H1 (cell line): ENCODE data around the gene HPD. TPM values are rescaled to one million over a fixed set of nuclear protein-coding genes. Genes with fewer than 3 reads are reported as not detected.

ENCODE experiments used
- CTCF ChIA-PET: fragments of 300-600 bp; sonication (Branson Sonifier 250); formaldehyde crosslinking; loops from one replicate; lab custom pipeline; 2021; ENCODE audit not compliant: partially characterized antibody; lab: Charles Lee
- POLR2A ChIA-PET: fragments of 300-600 bp; sonication (Branson Sonifier 250); formaldehyde crosslinking; loops from one replicate; lab custom pipeline; 2021; ENCODE audit warnings: inconsistent platforms; ENCODE audit not compliant: partially characterized antibody; lab: Charles Lee
- DNase-seq, 2 experiments: peaks; one replicate each; pipeline versions ENCODE4 v3.0.0 to v3.0.0-alpha.2; 2010 to 2022; ENCODE audit warnings: low spot score in 2 of 2, low read depth in 1 of 2, mixed read lengths in 1 of 2
- FAIRE-seq: peaks from 2 replicates; lab custom pipeline; 2011; peaks lifted over from hg19 to GRCh38; lab: Jason Lieb, UNC
- H2AFZ ChIP-seq: 2 replicates; pipeline ENCODE4 v1.8.1; 2012; ENCODE audit warnings: low read length, inconsistent platforms
- H2AK5ac ChIP-seq: 2 replicates; pipeline ENCODE4 v1.6.1; 2013; ENCODE audit warnings: low read depth, low read length
- H2BK120ac ChIP-seq: replicated peaks from 2 replicates; pipeline ENCODE3; 2013; ENCODE audit warnings: low read depth, low read length, inconsistent platforms
- H2BK12ac ChIP-seq: 2 replicates; pipeline ENCODE4 v1.6.1; 2013; ENCODE audit warnings: low read depth, low read length
- H2BK15ac ChIP-seq: 2 replicates; pipeline ENCODE4 v1.6.1; 2013; ENCODE audit warnings: low read length
- H2BK20ac ChIP-seq: 2 replicates; pipeline ENCODE4 v1.6.1; 2013; ENCODE audit warnings: low read length
- H2BK5ac ChIP-seq: 2 replicates; pipeline ENCODE4 v1.6.1; 2013; ENCODE audit warnings: low read depth, low read length
- H3K14ac ChIP-seq: 2 replicates; pipeline ENCODE4 v1.6.1; 2013; ENCODE audit warnings: inconsistent platforms; ENCODE audit not compliant: insufficient read length
- H3K18ac ChIP-seq: 2 replicates; pipeline ENCODE4 v1.6.1; 2013; ENCODE audit warnings: low read length; ENCODE audit errors: extremely low read depth
- H3K23ac ChIP-seq: 2 replicates; pipeline ENCODE4 v1.6.1; 2013; ENCODE audit warnings: inconsistent platforms; ENCODE audit not compliant: insufficient read length
- H3K23me2 ChIP-seq: 2 replicates; pipeline ENCODE4 v1.6.1; 2013; ENCODE audit warnings: low read depth, low read length
- H3K27ac ChIP-seq: 2 replicates; pipeline ENCODE4 v1.6.1; 2011; ENCODE audit warnings: low read depth, low read length, inconsistent platforms
- H3K27me3 ChIP-seq, 4 experiments: replicated peaks in 1 of 4; 1 replicate in 1 of 4; 2 replicates in 3 of 4; pipeline versions ENCODE4 v1.6.1 to v1.8.1; 2011 to 2013; ENCODE audit warnings: low read length in 3 of 4, mild to moderate bottlenecking in 3 of 4, inconsistent platforms in 2 of 4, mixed read lengths in 2 of 4, moderate library complexity in 1 of 4; ENCODE audit not compliant: control insufficient read depth in 3 of 4, insufficient read depth in 3 of 4; ENCODE audit errors: extremely low read depth in 1 of 4
- H3K36me3 ChIP-seq, 4 experiments: 2 replicates each; pipeline versions ENCODE4 v1.6.1 to v1.8.1; 2011 to 2013; ENCODE audit warnings: mild to moderate bottlenecking in 4 of 4, low read length in 3 of 4, moderate library complexity in 2 of 4, control low read depth in 1 of 4, inconsistent platforms in 1 of 4; ENCODE audit not compliant: insufficient read depth in 4 of 4, control insufficient read depth in 2 of 4
- H3K4ac ChIP-seq: replicated peaks from 2 replicates; pipeline ENCODE3; 2013; ENCODE audit warnings: low read length, low read depth, mixed read lengths, inconsistent platforms; ENCODE audit not compliant: insufficient read length
- H3K4me1 ChIP-seq, 4 experiments: replicated peaks in 1 of 4; 1 replicate in 1 of 4; 2 replicates in 3 of 4; pipeline versions ENCODE4 v1.6.1 to v1.8.1; 2011 to 2013; ENCODE audit warnings: low read length in 3 of 4, inconsistent platforms in 2 of 4, mixed read lengths in 1 of 4; ENCODE audit not compliant: insufficient read depth in 4 of 4, control insufficient read depth in 3 of 4
- H3K4me2 ChIP-seq, 2 experiments: 2 replicates each; pipeline versions ENCODE4 v1.6.1 to v1.8.1; 2011 to 2013; ENCODE audit warnings: low read depth in 2 of 2, low read length in 2 of 2, control low read depth in 1 of 2, inconsistent platforms in 1 of 2, mild to moderate bottlenecking in 1 of 2; ENCODE audit not compliant: insufficient read depth in 1 of 2
- H3K4me3 ChIP-seq, 4 experiments: fragments of 200-600, 300-600 bp in 1 of 4; sonication (generic), shearing (Covaris generic), sonication (Bioruptor Twin) in 1 of 4; 2 replicates each; pipeline versions ENCODE4 v1.5.1 to v1.8.1; 2011 to 2016; ENCODE audit warnings: low read length in 4 of 4, low read depth in 3 of 4, control low read depth in 2 of 4, inconsistent platforms in 2 of 4, mild to moderate bottlenecking in 2 of 4, mixed read lengths in 1 of 4, moderate library complexity in 1 of 4; ENCODE audit not compliant: insufficient read depth in 2 of 4; ENCODE audit errors: extremely low read depth in 1 of 4
- H3K56ac ChIP-seq: replicated peaks from 2 replicates; pipeline ENCODE3; 2013; ENCODE audit warnings: low read depth, mild to moderate bottlenecking, mixed read lengths, low read length, inconsistent platforms; ENCODE audit not compliant: insufficient read length
- H3K79me1 ChIP-seq: 2 replicates; pipeline ENCODE4 v1.6.1; 2013; ENCODE audit warnings: low read depth, low read length, control low read depth
- H3K79me2 ChIP-seq, 2 experiments: 2 replicates each; pipeline versions ENCODE4 v1.6.1 to v1.8.1; 2012 to 2013; ENCODE audit warnings: low read length in 2 of 2, mild to moderate bottlenecking in 2 of 2, inconsistent platforms in 1 of 2; ENCODE audit not compliant: insufficient read depth in 2 of 2, control insufficient read depth in 1 of 2
- H3K9ac ChIP-seq, 4 experiments: replicated peaks in 1 of 4; 1 replicate in 1 of 4; 2 replicates in 3 of 4; pipeline versions ENCODE4 v1.6.1 to v1.8.1; 2011 to 2013; ENCODE audit warnings: low read depth in 3 of 4, low read length in 3 of 4, control low read depth in 2 of 4, mild to moderate bottlenecking in 2 of 4, moderate library complexity in 2 of 4, inconsistent platforms in 1 of 4; ENCODE audit errors: extremely low read depth in 1 of 4
- H3K9me3 ChIP-seq, 2 experiments: 2 replicates each; pipeline versions ENCODE4 v1.6.1 to v1.8.1; 2012 to 2013; ENCODE audit warnings: mild to moderate bottlenecking in 2 of 2, moderate library complexity in 2 of 2, control low read depth in 1 of 2, inconsistent platforms in 1 of 2, low read depth in 1 of 2, low read length in 1 of 2, mixed read lengths in 1 of 2; ENCODE audit not compliant: insufficient read depth in 2 of 2
- H4K20me1 ChIP-seq, 2 experiments: replicated peaks in 1 of 2; 2 replicates each; pipeline versions ENCODE3 to v1.8.1; 2011 to 2013; ENCODE audit warnings: inconsistent platforms in 2 of 2, low read length in 2 of 2, mild to moderate bottlenecking in 1 of 2; ENCODE audit not compliant: insufficient read depth in 2 of 2, control insufficient read depth in 1 of 2
- H4K5ac ChIP-seq: 2 replicates; pipeline ENCODE4 v1.6.1; 2013; ENCODE audit warnings: low read length, low read depth, mixed read lengths, inconsistent platforms; ENCODE audit not compliant: insufficient read length
- H4K8ac ChIP-seq: 2 replicates; pipeline ENCODE4 v1.8.0; 2013; ENCODE audit warnings: mild to moderate bottlenecking, moderate library complexity, low read length, inconsistent platforms; ENCODE audit not compliant: insufficient read depth; ENCODE audit errors: extremely low read depth
- H4K91ac ChIP-seq: replicated peaks from 2 replicates; pipeline ENCODE3; 2013; ENCODE audit warnings: low read length, mixed read lengths, inconsistent platforms; ENCODE audit not compliant: insufficient read length
- SP1 ChIP-seq: IDR thresholded peaks from 2 replicates; pipeline ENCODE4 v1.6.1; 2011; ENCODE audit warnings: low read depth, low read length
- SP2 ChIP-seq: IDR thresholded peaks from 2 replicates; pipeline ENCODE4 v1.6.1; 2012; ENCODE audit warnings: mild to moderate bottlenecking, low read length, inconsistent platforms
- SP4 ChIP-seq: IDR thresholded peaks from 2 replicates; pipeline ENCODE4 v1.6.1; 2012; ENCODE audit warnings: low read length, inconsistent platforms
- TBP ChIP-seq: IDR thresholded peaks from 2 replicates; pipeline ENCODE4 v1.6.1; 2011; ENCODE audit warnings: low read depth, low read length, improper control_type of control experiment
- WGBS, 2 experiments: shearing (Covaris generic) in 1 of 2; methylation state at CpG; one replicate each; pipeline versions ENCODE4 v1.1.6 to v1.1.7; 2013 to 2015; ENCODE audit warnings: low lambda C conversion rate in 2 of 2, mixed read lengths in 2 of 2, inconsistent platforms in 1 of 2, low coverage in 1 of 2, missing lambda C conversion rate in 1 of 2; ENCODE audit not compliant: insufficient replicate concordance in 2 of 2, insufficient coverage in 1 of 2, insufficient read length in 1 of 2; ENCODE audit errors: extremely low coverage in 1 of 2, missing lambda C conversion rate in 1 of 2; 5-methylcytosine and 5-hydroxymethylcytosine counted together
- polyA plus RNA-seq, 7 experiments: library from polyadenylated mRNA; depleted of rRNA in 3 of 7; stranded (reverse) in 5 of 7; unstranded in 2 of 7; fragments of >200 nt in 5 of 7; fragments of 200-250 nt in 2 of 7; gene quantifications; 1 replicate in 5 of 7; 2 replicates in 1 of 7; 4 replicates in 1 of 7; pipeline versions ENCODE4 v1.2.1 to v1.2.3, GENCODE V29; 2011 to 2013; ENCODE audit warnings: missing spikeins in 2 of 7, mixed read lengths in 2 of 7
- total RNA-seq: library from RNA; stranded (reverse); fragmentation: NEBNext Ultra II Directional; extraction: Animal tissue kit (Norgen Biotek cat#: 25700); gene quantifications from 2 replicates; pipeline ENCODE4 v1.2.1, GENCODE V29; 2021

The HPD gene
- total and polyA plus RNA-seq, 2 of the 8 experiments (the other 6 are each of a cell fraction or from before 2014, with no cell fraction given) = 0.48 to 0.56 TPM

DNA sequence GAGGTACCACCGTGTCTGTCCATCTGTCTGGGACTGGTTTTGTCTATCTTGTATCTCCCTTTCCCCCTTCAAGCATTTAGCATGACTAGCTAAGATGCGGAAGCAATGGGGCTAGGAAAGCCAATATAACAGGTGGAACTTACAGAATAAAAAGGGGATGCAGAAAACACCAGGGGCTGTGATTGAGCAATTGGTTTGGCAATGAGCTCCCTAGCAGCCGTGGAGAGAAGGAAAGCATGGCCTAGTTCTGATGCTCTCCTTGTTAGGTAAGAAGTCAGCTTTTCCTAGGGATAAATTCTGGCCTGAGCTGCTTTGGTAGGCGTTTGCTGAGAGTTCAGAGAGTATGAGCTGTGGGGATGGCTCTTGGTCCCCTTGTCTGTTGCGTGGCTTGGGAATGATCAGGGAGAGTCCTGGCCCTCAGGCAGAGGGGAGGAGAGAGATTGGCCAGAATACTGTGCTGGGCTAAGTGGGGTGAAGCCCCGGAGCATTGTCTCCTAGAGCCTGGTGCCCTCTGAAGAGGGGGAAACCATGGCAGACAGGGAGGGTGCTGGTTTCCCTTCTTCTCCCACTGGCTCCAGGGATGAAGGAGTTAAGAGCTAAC lies 47.7 kb downstream of the HPD start:
- H3K23ac ChIP-seq = no peak overlapping the region
- 80% methylated on average over 6 of the region's 6 CpGs; no CpG with 5 or more reads in 1 of the 2 experiments for whole genome bisulfite sequencing, 2 experiments
- H3K27me3 ChIP-seq = no peaks in the 10 kb centered on the region
- H3K23me2 ChIP-seq = peaks cover 10% of the 10 kb centered on the region
- H2BK15ac ChIP-seq = no peak overlapping the region
- no peak overlapping the region for H2AFZ ChIP-seq
- peak overlapping the region; percentile 2 for H4K91ac ChIP-seq
- CTCF ChIA-PET = interaction anchor here (0.5 to 12.0 kb wide), 26 partner anchors 9 to 332 kb away, joined by 3 to 363 read pairs (median 4); partner anchors contain the start of genes HPD, PSMD9 and RHOF
- peak overlapping the region; percentile 49 for H3K18ac ChIP-seq
- H3K4me1 ChIP-seq = peaks cover 7 to 38% (median 21%) of the 10 kb centered on the region in 4 experiments
- peaks cover 14% of the 10 kb centered on the region for H3K79me1 ChIP-seq
- H3K4me3 ChIP-seq = peak overlapping the region; percentile 70 to 83 (median 76); a peak in 6 of 8 replicates
- peak overlapping the region; percentile 88 to 97 for H3K4me2 ChIP-seq
- H4K5ac ChIP-seq = no peak overlapping the region
- no peak overlapping the region for H3K56ac ChIP-seq
- peaks cover 0 to 44% of the 10 kb centered on the region in 2 experiments; a peak in 2 of 4 replicates for H3K79me2 ChIP-seq
- DNase-seq (no peak), FAIRE-seq (no peak)
- peak overlapping the region; percentile 60; the same call in 1 of the 2 replicates for H2BK12ac ChIP-seq
- no peak for TF ChIP-seq TBP
- TF ChIP-seq SP4 = 0 out of 2 replicates have a peak, but pooled peaks have one; percentile 8
- no peak for TF ChIP-seq SP2
- TF ChIP-seq SP1 = no peak
- 0 out of 7 replicates have a peak overlapping the region, but pooled peaks of 1 of the 4 experiments have one; percentile 17 for H3K9ac ChIP-seq
- H3K27ac ChIP-seq = no peak overlapping the region
- peak overlapping the region; percentile 52 for H2BK20ac ChIP-seq
- POLR2A ChIA-PET = interaction anchor here (0.6 to 27.9 kb wide), 12 partner anchors 11 to 964 kb away, joined by 3 to 958 read pairs (median 4); partner anchors contain the start of genes RHOF, SETD1B and TMEM120B
- peaks cover 1 to 11% of the 10 kb centered on the region in 2 experiments for H4K20me1 ChIP-seq
- peak overlapping the region; percentile 17; the same call in 1 of the 2 replicates for H2AK5ac ChIP-seq
- peaks cover 2 to 36% (median 17%) of the 10 kb centered on the region in 4 experiments; a peak in 4 of 8 replicates for H3K36me3 ChIP-seq
- no peak overlapping the region for H3K4ac ChIP-seq
- H2BK120ac ChIP-seq = no peak overlapping the region
- no peak overlapping the region for H3K14ac ChIP-seq
- no peaks in the 10 kb centered on the region for H3K9me3 ChIP-seq
- H2BK5ac ChIP-seq = peak overlapping the region; percentile 64
- H4K8ac ChIP-seq = no peak overlapping the region
